C4-2B (cell line): Measurements from ENCODE around the gene CDK12.

ENCODE experiments used
- CTCF ChIP-seq: fragments of 450-650 bp; conservative IDR thresholded peaks from 2 replicates; pipeline ENCODE4 v1.5.1; 2017; ENCODE audit warnings: mild to moderate bottlenecking
- ZFX ChIP-seq: fragments of 450-650 bp; IDR thresholded peaks from 2 replicates; pipeline ENCODE4 v1.6.1; 2017

- TF ChIP-seq CTCF (no peak), ZFX (no peak)
These were observed 22.9 kb downstream of the CDK12 start for GRCh38 chr17:39484178-39484577.
